ENCODE results near the gene ZNF92.
"Not testable (repeated sequence)": the region's sequence is repeated elsewhere in the genome, so short reads cannot be mapped to it uniquely, and the experiment has no call there.

ZNF92 gene

DNA sequence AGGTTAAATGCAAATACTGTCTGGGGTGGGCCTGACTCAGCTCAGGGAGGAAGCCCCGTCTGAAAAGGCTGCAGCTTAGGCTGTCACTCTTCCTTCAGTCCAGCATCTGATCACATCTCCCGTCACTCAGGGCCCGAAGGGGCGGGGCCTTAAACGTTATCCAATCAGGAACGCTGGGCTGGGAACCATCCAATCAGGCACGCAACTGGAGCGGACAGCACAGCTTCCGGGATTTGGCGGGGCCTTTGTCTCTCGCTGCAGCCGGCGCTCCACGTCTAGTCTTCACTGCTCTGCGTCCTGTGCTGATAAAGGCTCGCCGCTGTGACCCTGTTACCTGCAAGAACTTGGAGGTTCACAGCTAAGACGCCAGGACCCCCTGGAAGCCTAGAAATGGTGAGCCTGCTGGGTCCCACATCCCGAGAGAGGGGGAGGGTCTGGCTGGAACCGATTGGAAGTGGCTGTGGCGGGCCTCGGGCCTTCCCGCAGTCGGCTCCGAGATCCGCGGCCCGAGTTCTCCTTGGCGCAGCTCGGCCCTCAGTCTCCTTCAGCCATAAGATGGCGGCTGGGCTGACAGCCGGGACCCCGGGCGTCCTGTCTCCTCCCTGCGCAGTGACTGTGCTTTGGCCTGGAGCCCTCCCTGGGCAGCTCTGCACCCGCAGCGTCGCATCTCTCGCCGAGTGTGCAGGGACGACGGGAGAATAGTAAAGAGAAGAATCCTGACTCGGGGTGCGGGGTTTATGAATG is at the start of gene ZNF92:
ZNF92 (plus strand) TSS at position 248 of the 744 bp plus-strand sequence; CDS start at position 391, 143 bp downstream.
- no peak for DNase-seq

GRCh38 chr7:65325793-65326432 is 47.7 kb upstream of the ZNF92 start:
- DNase-seq, result no peak

GRCh38 chr7:65338346-65338745 is 35.3 kb upstream of the ZNF92 start:
- DNase-seq, result no peak

DNA sequence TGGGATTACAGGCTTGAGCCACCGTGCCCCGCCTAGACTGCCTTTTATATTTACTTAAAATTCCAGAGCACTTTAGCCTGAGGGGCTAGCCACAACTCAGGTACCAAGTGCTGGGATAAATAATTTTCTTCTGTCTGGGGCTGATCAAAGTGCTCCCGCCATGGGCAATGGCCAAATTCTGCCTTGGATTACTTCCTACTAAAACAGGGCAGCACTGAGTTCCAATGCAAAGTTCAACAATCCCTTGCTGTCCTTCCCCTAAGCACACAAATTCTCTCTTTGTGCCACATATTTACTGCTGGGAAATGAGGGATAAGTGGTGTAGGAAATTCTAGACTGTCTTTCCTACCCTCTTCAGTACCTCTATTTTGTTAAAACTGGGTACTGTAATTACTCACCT is 34.4 kb upstream of the ZNF92 start:
- DNase-seq, result no peak

DNA sequence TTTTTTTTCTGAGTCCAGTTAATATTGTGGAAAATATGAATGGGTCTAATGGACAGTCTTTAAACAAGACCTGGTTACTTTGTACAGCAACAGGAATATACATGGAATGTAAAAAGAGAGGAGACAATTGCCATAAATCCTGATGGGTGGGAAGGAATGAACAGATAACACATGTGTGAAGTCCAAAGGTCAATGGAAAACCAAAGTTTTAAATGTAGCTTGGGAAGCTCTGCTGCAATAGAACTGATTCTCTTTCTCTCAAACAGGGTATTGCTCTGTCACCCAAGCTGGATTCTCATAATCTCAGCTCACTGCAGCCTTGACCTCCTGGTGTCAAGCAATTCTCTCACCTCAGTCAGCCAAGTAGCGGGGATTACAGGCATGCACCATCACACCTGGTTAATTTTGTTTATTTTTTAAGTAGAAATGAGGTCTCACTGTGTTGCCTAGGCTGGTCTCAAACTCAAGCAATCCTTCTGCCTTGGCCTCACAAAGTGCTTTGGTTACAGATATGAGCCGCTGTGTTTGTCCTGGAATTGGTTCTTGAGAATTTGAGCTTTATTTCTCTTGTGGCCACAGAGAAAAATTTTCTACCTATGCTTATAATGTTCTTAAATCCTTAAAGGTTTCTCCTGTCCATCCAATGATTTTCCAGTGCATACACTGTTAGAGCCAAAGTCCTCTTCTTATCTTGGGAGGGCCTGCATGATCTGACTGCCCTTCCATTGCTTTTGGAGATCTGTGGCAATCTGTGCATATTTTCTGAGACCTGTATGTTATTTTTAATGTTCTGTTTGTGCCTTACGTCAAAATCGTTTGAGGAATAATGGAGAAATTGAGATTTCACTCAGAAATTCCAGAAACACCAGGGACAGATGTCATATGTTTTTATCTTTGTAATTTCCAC is 30.7 kb upstream of the ZNF92 start:
- DNase-seq, result no peak

- DNase-seq, result not testable (repeated sequence)
Observed at GRCh38 chr7:65344541-65344940, 29.1 kb upstream of the ZNF92 start.

DNA sequence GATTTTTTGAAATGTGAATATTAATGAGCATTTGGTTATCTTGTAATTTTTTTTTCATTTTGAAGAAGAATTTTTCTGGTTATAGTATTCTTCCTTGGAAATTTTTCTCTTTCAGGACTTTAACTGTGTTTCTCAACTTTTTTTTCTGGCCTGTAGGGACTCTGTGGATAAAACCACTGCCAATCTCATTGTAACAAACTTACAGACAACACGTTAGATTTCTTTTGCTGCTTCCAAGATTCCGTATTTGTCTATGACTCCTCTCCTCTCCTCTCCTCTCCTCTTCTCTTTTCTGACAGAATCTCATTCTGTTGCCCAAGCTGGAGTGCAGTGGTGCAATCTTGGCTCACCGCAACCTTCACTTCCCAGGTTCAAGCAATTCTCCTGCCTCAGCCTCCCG is 19.4 kb upstream of the ZNF92 start:
- DNase-seq, result no peak

- no peak for DNase-seq
Observed at GRCh38 chr7:65369843-65370242, 3.8 kb upstream of the ZNF92 start.

- no peak for DNase-seq
Observed at GRCh38 chr7:65371468-65371867, 2.2 kb upstream of the ZNF92 start.

DNA sequence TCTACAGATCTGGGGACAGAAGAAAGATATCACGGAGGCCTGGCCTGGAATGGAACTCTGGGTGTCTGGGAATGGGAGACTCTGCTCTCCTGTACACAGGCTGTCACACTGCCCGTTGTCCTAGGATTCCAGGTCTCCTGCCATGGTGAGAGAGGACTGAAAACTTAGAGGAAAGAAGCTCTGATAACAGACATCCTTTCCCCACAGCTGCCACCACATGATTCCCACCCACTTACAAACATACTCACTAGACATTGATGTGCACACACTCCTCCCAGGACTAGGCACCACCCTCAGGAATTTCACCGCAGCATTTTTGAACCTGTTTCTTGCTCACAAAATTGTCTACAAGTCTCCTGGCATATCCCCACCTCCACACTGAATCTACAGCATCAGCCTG is 5.7 kb downstream of the ZNF92 start:
- no peak for DNase-seq

- no peak for DNase-seq
Observed at GRCh38 chr7:65381742-65382141, 8.1 kb downstream of the ZNF92 start.

- DNase-seq, result no peak
Observed at GRCh38 chr7:65382452-65382851, 8.8 kb downstream of the ZNF92 start.

GRCh38 chr7:65387891-65388290 is 14.2 kb downstream of the ZNF92 start:
- no peak for DNase-seq

DNA sequence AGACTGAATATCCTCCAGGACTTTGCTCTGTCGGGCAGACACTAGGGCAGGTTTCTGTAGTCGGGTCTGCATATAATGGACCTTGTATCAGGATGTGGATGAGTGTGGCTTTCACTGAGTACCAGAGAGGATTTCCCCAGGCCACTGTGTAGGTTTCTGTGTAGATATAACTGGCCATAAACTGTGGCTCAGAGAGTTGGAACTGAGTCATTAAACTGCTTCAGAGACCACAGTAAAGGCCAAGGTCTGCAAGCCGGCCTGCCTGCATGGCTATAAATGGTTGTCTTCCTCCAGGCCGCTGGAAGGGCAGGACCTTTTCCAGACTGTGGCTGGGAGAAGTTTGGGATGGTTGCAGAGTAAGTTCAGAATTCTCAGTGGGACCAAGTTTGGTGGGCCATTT is 16.9 kb downstream of the ZNF92 start:
- no peak for DNase-seq

GRCh38 chr7:65397730-65398142 is 24.1 kb downstream of the ZNF92 start:
- DNase-seq, result no peak

DNA sequence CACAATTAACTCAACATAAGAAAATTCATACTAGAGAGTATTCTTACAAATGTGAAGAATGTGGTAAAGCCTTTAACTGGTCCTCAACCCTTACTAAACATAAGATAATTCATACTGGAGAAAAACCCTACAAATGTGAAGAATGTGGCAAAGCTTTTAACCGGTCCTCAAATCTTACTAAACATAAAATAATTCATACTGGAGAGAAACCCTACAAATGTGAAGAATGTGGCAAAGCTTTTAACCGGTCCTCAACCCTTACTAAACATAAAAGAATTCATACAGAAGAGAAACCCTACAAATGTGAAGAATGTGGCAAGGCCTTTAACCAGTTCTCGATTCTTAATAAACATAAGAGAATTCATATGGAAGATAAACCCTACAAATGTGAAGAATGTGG is 25.0 kb downstream of the ZNF92 start:
- not testable (repeated sequence) for DNase-seq

- DNase-seq, result not testable (repeated sequence)
Observed at GRCh38 chr7:65399101-65399500, 25.4 kb downstream of the ZNF92 start.

GRCh38 chr7:65404020-65404419 is 30.4 kb downstream of the ZNF92 start:
- DNase-seq, result no peak

GRCh38 chr7:65406706-65407105 is 33.1 kb downstream of the ZNF92 start:
- not testable (repeated sequence) for DNase-seq

DNA sequence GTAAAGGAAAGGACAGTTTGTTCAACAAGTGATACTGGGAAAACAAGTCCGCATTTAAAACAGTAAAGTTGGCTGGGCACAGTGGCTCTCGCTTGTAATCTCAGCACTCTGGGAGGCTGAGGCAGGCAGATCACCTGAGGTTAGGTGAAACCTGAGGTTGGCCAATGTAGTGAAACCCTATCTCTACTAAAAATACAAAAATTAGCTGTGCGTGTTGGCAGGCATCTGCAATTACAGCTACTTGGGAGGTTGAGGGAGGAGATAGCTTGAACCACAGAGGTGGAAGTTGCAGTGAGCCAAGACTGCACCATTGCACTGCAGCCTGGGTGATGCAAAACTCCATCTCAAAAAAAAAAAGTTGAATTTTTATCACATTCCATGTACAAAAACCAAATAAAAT is 35.7 kb downstream of the ZNF92 start:
- DNase-seq, result no peak

DNA sequence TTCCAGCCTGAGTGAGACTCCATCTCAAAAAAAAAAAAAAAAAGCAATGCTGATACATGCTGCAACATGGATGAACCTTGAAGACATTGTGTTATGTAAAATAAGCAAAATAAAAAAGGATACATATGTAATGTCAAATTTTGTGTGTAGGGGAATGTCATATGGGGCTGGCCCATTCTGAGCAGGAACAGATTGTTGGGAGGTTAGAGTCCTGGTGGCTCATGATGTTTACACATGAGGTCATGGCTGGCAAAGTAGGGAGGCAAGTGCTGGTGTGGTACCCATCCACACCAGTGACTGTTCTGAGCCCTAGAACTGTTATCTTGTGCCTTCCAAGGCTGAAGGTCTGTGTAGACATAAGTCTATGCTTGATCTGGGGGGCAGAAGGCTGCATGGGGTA is 37.6 kb downstream of the ZNF92 start:
- DNase-seq, result no peak

- DNase-seq, result no peak
Observed at GRCh38 chr7:65422670-65423069, 49.0 kb downstream of the ZNF92 start.

DNA sequence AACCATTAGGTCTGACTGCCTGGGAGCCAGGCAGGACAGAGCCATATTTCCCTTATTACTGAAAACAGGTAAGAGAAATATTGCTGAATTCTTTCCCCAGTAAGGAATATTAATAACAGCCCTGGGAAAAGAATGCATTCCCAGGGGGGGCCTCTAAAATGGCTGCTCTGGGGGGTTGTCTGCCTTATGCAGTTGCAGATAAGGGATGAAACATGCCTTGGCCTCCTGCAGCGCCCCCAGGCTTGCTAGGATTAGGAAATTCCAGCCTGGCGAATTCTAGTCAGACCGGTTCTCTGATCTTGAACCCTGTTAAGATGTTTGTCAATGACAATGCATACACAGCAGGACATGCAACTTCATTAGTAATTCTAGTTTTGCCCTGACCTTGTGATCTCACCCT is 49.6 kb downstream of the ZNF92 start:
- DNase-seq, result not testable (repeated sequence)
